Measurements from ENCODE around the gene EBP.

EBP gene

GRCh38 chrX:48569958-48570357 is 48.4 kb downstream of the EBP start:
- H2AFZ ChIP-seq (ENCODE audit: low read depth, low read length): no peak overlapping the region
- no peak overlapping the region for H3K4me2 ChIP-seq (ENCODE audit: insufficient read depth, low read length)
- ATAC-seq (ENCODE audit: insufficient read depth, low read depth): no peak
- TF ChIP-seq EZH2 (IDR thresholded peaks at IDR 0.05; ENCODE audit: borderline replicate concordance, low read depth, low read length, severe bottlenecking) (no peak), CTCF (IDR thresholded peaks at IDR 0.05; ENCODE audit: borderline replicate concordance, extremely low read depth, low read length, poor library complexity, severe bottlenecking) (no peak)
- no peaks in the 10 kb centered on the region for H3K9me3 ChIP-seq (ENCODE audit: insufficient read depth, low read length, severe bottlenecking)
- DNase-seq: no peak
- H3K4me1 ChIP-seq (ENCODE audit: insufficient read depth, low read length): peaks cover 6% of the 10 kb centered on the region
- H3K4me3 ChIP-seq (ENCODE audit: low read depth in 1 of 2, low read length in 2 of 2): no peak overlapping the region
- H3K36me3 ChIP-seq (ENCODE audit: insufficient read depth, low read length): peaks cover 3% of the 10 kb centered on the region
- H4K20me1 ChIP-seq (ENCODE audit: insufficient read depth, low read length): peaks cover 2% of the 10 kb centered on the region; the same call in 1 of the 2 replicates
- no peak overlapping the region for H3K27ac ChIP-seq (ENCODE audit: low read length)
- no peak overlapping the region for H3K9ac ChIP-seq (ENCODE audit: low read depth, low read length)
- no peaks in the 10 kb centered on the region for H3K27me3 ChIP-seq (ENCODE audit: insufficient read depth, low read length, poor library complexity)
- peaks cover 4% of the 10 kb centered on the region for H3K79me2 ChIP-seq (ENCODE audit: insufficient read depth, low read length)

- TF ChIP-seq CTCF (IDR thresholded peaks at IDR 0.05; ENCODE audit: borderline replicate concordance, extremely low read depth, low read length, poor library complexity, severe bottlenecking): no peak
- TF ChIP-seq EZH2 (IDR thresholded peaks at IDR 0.05; ENCODE audit: borderline replicate concordance, low read depth, low read length, severe bottlenecking): no peak
- H3K9ac ChIP-seq (ENCODE audit: low read depth, low read length): peak overlapping the region; percentile 91
- peaks cover 37% of the 10 kb centered on the region for H3K36me3 ChIP-seq (ENCODE audit: insufficient read depth, low read length)
- peaks cover 23% of the 10 kb centered on the region for H3K4me1 ChIP-seq (ENCODE audit: insufficient read depth, low read length)
- peak overlapping the region; percentile 5 to 85; a peak in 3 of 4 replicates for H3K4me3 ChIP-seq (ENCODE audit: low read depth in 1 of 2, low read length in 2 of 2)
- peak overlapping the region; percentile 89 for H3K4me2 ChIP-seq (ENCODE audit: insufficient read depth, low read length)
- H4K20me1 ChIP-seq (ENCODE audit: insufficient read depth, low read length): peaks cover 21% of the 10 kb centered on the region
- DNase-seq (no peak), ATAC-seq (ENCODE audit: insufficient read depth, low read depth) (no peak)
- no peaks in the 10 kb centered on the region for H3K9me3 ChIP-seq (ENCODE audit: insufficient read depth, low read length, severe bottlenecking)
- H2AFZ ChIP-seq (ENCODE audit: low read depth, low read length): peak overlapping the region; percentile 89
- H3K79me2 ChIP-seq (ENCODE audit: insufficient read depth, low read length): peaks cover 21% of the 10 kb centered on the region
- H3K27ac ChIP-seq (ENCODE audit: low read length): peak overlapping the region; percentile 98
- no peaks in the 10 kb centered on the region for H3K27me3 ChIP-seq (ENCODE audit: insufficient read depth, low read length, poor library complexity)
These were observed 52.2 kb downstream of the EBP start for GRCh38 chrX:48573690-48574269.

- Histone ChIP-seq H3K4me1 (ENCODE audit: insufficient read depth, low read length) (peaks cover 23% of the 10 kb centered on the region), H3K4me3 (ENCODE audit: low read depth in 1 of 2, low read length in 2 of 2) (peak within 1 kb of the TSS; percentile 83 to 85), H4K20me1 (ENCODE audit: insufficient read depth, low read length) (peaks cover 24% of the 10 kb centered on the region), H3K27ac (ENCODE audit: low read length) (peak within 1 kb of the TSS; percentile 98), H3K79me2 (ENCODE audit: insufficient read depth, low read length) (peaks cover 21% of the 10 kb centered on the region), H3K27me3 (ENCODE audit: insufficient read depth, low read length, poor library complexity) (no peaks in the 10 kb centered on the region), H3K36me3 (ENCODE audit: insufficient read depth, low read length) (peaks cover 43% of the 10 kb centered on the region), H3K9me3 (ENCODE audit: insufficient read depth, low read length, severe bottlenecking) (no peaks in the 10 kb centered on the region), H3K9ac (ENCODE audit: low read depth, low read length) (peak within 1 kb of the TSS; percentile 91), H3K4me2 (ENCODE audit: insufficient read depth, low read length) (peak within 1 kb of the TSS; percentile 89), H2AFZ (ENCODE audit: low read depth, low read length) (peak within 1 kb of the TSS; percentile 89)
- peak; percentile 95 for ATAC-seq (ENCODE audit: insufficient read depth, low read depth)
- peak; percentile 94 for DNase-seq
- TF ChIP-seq CTCF (IDR thresholded peaks at IDR 0.05; ENCODE audit: borderline replicate concordance, extremely low read depth, low read length, poor library complexity, severe bottlenecking) (peak; percentile 52), EZH2 (IDR thresholded peaks at IDR 0.05; ENCODE audit: borderline replicate concordance, low read depth, low read length, severe bottlenecking) (no peak)
These were observed 53.0 kb downstream of the EBP start, which contains the start of gene RBM3 for GRCh38 chrX:48574270-48575266. TSS of gene RBM3 (plus strand) at chrX:48574484. CDS start at chrX:48575181, 697 bp downstream.

All from DND-41 (cell line).